Glutamatergic neuron (in vitro differentiated cells): Measurements from ENCODE around the gene TK1. TPM values are rescaled to one million over a fixed set of nuclear protein-coding genes. Genes with fewer than 3 reads are reported as not detected.

Experiments
- DNase-seq: peaks from one replicate; pipeline ENCODE4 v3.0.0; 2022
- H3K27ac Mint-ChIP-seq: one replicate; pipeline ENCODE4 v1.8.0; 2020; ENCODE audit warnings: mild to moderate bottlenecking, mixed read lengths, inconsistent platforms; ENCODE audit not compliant: unreplicated experiment
- H3K27me3 Mint-ChIP-seq: one replicate; pipeline ENCODE4 v1.8.0; 2020; ENCODE audit warnings: mild to moderate bottlenecking, moderate library complexity, mixed read lengths, inconsistent platforms; ENCODE audit not compliant: unreplicated experiment
- H3K36me3 Mint-ChIP-seq: one replicate; pipeline ENCODE4 v1.8.0; 2020; ENCODE audit warnings: mild to moderate bottlenecking, mixed read lengths, inconsistent platforms; ENCODE audit not compliant: unreplicated experiment
- H3K4me1 Mint-ChIP-seq: one replicate; pipeline ENCODE4 v1.8.0; 2020; ENCODE audit warnings: mild to moderate bottlenecking, low read depth, mixed read lengths, inconsistent platforms; ENCODE audit not compliant: unreplicated experiment
- H3K4me3 Mint-ChIP-seq: one replicate; pipeline ENCODE4 v1.8.0; 2020; ENCODE audit warnings: mild to moderate bottlenecking, mixed read lengths, inconsistent platforms; ENCODE audit not compliant: unreplicated experiment
- H3K9me3 Mint-ChIP-seq: one replicate; pipeline ENCODE4 v1.8.0; 2020; ENCODE audit warnings: mild to moderate bottlenecking, moderate library complexity, mixed read lengths, inconsistent platforms; ENCODE audit not compliant: unreplicated experiment
- total RNA-seq: library from RNA; stranded (reverse); fragmentation: NEBNext Ultra II Directional; extraction: Animal tissue kit (Norgen Biotek cat#: 25700); gene quantifications from one replicate; pipeline ENCODE4 v1.2.1, GENCODE V29; 2021; ENCODE audit not compliant: unreplicated experiment
- TF ChIP-seq, protein P1 (sequence below): fragments of 200-600 bp; sonication (generic); IDR thresholded peaks from one replicate; pipeline ENCODE4 v1.5.0; 2021; ENCODE audit not compliant: partially characterized antibody, unreplicated experiment

TK1 gene
- total RNA-seq, 1 donor from 2014 or later: 2.5 TPM

DNA sequence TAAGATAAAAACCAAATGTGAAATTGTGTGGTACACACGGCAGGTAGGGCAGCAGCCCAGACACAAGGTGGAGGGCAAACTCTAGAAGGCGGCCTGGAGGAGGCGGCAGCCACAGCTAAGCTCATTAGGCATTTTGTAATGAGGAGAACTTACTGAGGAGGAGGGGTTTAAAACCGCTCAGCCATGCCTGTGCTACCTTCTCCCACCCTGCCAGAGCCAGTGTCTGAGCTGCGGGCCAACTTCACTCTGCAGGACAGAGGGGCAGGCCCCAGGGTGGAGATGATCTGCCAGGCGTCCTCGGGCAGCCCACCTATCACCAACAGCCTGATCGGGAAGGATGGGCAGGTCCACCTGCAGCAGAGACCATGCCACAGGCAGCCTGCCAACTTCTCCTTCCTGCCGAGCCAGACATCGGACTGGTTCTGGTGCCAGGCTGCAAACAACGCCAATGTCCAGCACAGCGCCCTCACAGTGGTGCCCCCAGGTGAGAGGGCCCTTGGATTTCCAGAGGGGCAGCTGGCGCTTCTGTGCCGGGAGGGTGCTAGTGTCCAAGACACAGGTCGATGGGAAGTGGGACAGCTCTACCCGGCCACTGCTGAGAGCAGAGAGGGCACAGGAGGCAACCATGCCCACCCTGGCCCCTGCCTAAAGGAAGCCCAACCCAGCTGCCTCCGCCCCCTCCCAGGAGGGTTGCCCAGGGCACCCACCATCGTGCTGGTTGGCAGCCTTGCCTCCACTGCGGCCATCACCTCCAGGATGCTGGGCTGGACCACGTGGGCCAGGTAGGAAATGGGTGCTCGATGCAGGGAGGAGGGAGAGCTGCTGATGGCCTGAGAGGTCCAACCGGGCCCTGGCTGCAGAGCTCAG is 22.7 kb downstream of the TK1 start:
- Mint-ChIP-seq H3K27ac (no peak overlapping the region), H3K36me3 (no peaks in the 10 kb centered on the region), H3K27me3 (no peaks in the 10 kb centered on the region), H3K4me3 (no peak overlapping the region), H3K9me3 (peaks cover 3% of the 10 kb centered on the region), H3K4me1 (no peaks in the 10 kb centered on the region)
- DNase-seq: no peak
- TF ChIP-seq, protein P1, sequence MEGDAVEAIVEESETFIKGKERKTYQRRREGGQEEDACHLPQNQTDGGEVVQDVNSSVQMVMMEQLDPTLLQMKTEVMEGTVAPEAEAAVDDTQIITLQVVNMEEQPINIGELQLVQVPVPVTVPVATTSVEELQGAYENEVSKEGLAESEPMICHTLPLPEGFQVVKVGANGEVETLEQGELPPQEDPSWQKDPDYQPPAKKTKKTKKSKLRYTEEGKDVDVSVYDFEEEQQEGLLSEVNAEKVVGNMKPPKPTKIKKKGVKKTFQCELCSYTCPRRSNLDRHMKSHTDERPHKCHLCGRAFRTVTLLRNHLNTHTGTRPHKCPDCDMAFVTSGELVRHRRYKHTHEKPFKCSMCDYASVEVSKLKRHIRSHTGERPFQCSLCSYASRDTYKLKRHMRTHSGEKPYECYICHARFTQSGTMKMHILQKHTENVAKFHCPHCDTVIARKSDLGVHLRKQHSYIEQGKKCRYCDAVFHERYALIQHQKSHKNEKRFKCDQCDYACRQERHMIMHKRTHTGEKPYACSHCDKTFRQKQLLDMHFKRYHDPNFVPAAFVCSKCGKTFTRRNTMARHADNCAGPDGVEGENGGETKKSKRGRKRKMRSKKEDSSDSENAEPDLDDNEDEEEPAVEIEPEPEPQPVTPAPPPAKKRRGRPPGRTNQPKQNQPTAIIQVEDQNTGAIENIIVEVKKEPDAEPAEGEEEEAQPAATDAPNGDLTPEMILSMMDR: no peak

DNA sequence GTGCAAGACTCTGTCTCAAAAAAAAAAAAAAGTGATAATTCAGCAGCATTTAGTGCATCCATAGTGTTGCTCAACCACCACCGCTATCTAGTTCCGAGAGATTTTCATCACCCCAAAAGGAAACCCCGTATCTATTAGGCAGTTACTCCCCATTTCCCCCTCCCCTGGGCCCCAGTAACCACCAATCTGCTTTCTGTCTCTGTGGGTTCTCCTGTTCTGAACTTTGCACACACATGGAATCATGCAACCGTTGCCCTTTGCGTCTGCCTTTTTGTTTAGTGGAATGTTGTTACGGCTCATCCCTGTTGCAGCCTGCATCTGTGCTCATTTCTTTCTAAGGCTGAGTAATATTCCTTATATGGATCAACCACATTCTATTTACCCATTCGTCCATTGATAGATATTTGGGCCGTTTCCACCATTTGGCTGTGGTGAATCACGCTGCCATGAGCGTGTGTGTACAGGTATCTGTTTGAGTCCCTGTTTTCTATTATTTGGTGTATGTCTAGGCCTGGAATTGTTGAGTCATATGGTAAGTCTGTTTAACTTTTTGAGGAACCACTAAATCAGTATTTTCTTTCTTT is 27.2 kb downstream of the TK1 start:
- H3K4me3 Mint-ChIP-seq: no peak overlapping the region
- no peak for DNase-seq
- TF ChIP-seq, protein P1: no peak
- no peaks in the 10 kb centered on the region for H3K27me3 Mint-ChIP-seq
- H3K4me1 Mint-ChIP-seq: no peaks in the 10 kb centered on the region
- H3K36me3 Mint-ChIP-seq: no peaks in the 10 kb centered on the region
- H3K27ac Mint-ChIP-seq: no peak overlapping the region
- peaks cover 1% of the 10 kb centered on the region for H3K9me3 Mint-ChIP-seq

DNA sequence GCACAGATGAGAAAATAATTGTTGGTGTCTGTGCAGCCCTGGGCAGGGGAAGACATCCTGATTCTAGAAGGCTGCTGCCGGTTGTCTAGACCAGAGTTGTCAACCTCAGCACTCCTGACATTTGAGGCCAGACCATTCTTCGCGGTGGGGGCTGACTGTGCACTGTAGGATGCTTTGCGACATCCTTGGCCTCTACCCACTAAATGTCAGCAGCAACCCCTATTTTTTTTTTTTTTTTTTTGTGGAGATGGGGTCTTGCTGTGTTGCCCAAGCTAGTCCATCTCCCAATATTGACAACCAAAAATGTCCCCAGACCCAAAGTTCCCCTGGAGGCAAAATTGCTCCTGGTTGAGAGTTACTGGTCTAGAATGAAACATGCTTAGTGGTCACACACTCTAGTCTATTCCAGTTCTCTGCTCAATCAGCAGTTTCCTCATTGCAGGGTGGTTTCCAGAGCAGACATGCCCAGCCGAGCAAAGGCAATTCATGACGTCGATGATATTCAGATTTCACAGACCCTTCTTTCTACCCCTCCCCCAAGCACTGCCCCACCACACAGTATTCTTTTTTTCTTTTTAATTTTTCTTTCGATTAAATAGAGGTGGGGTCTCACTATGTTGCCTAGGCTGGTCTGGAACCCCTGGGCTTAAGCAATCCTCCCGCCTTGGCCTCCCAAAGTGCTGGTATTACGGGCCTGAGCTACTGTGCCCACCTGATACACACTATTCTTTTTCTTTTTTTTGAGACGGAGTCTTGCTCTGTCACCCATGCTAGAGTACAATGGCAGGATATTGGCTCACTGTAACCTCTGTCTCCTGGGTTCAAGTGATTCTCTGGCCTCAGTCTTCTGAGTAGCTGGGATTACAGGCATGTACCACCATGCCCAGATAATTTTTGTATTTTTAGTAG is 31.7 kb downstream of the TK1 start:
- H3K36me3 Mint-ChIP-seq: no peaks in the 10 kb centered on the region
- peaks cover 1% of the 10 kb centered on the region for H3K9me3 Mint-ChIP-seq
- TF ChIP-seq, protein P1: no peak
- H3K4me3 Mint-ChIP-seq: no peak overlapping the region
- H3K27ac Mint-ChIP-seq: no peak overlapping the region
- DNase-seq: no peak
- peaks cover 2% of the 10 kb centered on the region for H3K27me3 Mint-ChIP-seq
- no peaks in the 10 kb centered on the region for H3K4me1 Mint-ChIP-seq

DNA sequence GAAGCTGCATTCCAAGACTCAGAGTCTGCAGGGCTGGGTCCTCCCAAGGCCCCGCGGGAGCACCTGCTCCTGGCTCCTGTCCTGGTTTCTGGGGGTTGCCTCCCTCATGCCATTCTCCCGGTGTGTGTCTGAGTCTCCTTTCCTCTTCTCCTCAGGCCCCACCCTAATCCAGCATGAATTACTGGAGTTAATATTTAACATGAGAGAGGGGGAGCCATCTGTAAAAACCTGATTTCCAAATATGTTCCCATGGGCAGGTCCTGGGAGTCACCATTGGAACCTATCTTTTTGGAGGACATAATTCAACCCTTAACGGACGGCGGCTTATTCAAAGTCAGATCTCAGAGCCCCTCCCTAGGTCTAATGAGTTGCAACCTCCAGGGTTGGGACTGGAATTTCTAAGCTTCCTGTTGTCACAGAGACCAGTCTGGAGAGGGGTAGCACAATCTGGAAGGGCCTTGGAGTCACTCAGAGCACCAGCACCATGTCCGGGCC is 35.3 kb downstream of the TK1 start:
- H3K9me3 Mint-ChIP-seq: peaks cover 2% of the 10 kb centered on the region
- no peak for DNase-seq
- H3K27me3 Mint-ChIP-seq: peaks cover 2% of the 10 kb centered on the region
- H3K4me1 Mint-ChIP-seq: peaks cover 3% of the 10 kb centered on the region
- no peaks in the 10 kb centered on the region for H3K36me3 Mint-ChIP-seq
- no peak overlapping the region for H3K27ac Mint-ChIP-seq
- no peak overlapping the region for H3K4me3 Mint-ChIP-seq
- TF ChIP-seq, protein P1: no peak
